GM12875 (cell line): Measurements from ENCODE around the gene MUC16.

ENCODE experiments used
- H3K4me3 ChIP-seq: one replicate; pipeline ENCODE4 v1.5.1; 2011; ENCODE audit warnings: low read depth, low read length, control low read depth
- CTCF ChIP-seq: IDR thresholded peaks from 2 replicates; pipeline ENCODE4 v1.5.1; 2011; ENCODE audit warnings: low read depth, mild to moderate bottlenecking, control low read depth, inconsistent platforms, low read length, moderate library complexity, borderline replicate concordance; ENCODE audit not compliant: insufficient read depth

MUC16 gene

GRCh38 chr19:9008667-9009066, 1.5 kb downstream of the MUC16 start:
- TF ChIP-seq CTCF, result no peak
- no peak overlapping the region for H3K4me3 ChIP-seq

- no peak overlapping the region for H3K4me3 ChIP-seq
- no peak for TF ChIP-seq CTCF
Observed at GRCh38 chr19:9000933-9001332, 9.3 kb downstream of the MUC16 start.

GRCh38 chr19:8988204-8988603, 22.0 kb downstream of the MUC16 start:
- TF ChIP-seq CTCF, result no peak
- H3K4me3 ChIP-seq, result no peak overlapping the region

- H3K4me3 ChIP-seq, result no peak overlapping the region
Observed at GRCh38 chr19:8986296-8986695, 23.9 kb downstream of the MUC16 start.

GRCh38 chr19:8973501-8974091, 36.6 kb downstream of the MUC16 start:
- TF ChIP-seq CTCF, result no peak
- no peak overlapping the region for H3K4me3 ChIP-seq

More at GRCh38 chr19:8986296-8986695, 23.9 kb downstream of the MUC16 start:
- no peak for TF ChIP-seq CTCF

- H3K4me3 ChIP-seq, result no peak overlapping the region
- no peak for TF ChIP-seq CTCF
Observed at GRCh38 chr19:8965887-8966286, 44.3 kb downstream of the MUC16 start.
